ENCODE data around the gene ITPRIP. TPM values are rescaled to one million over a fixed set of nuclear protein-coding genes. Genes with fewer than 3 reads are reported as not detected.
A peak's percentile ranks its signal among the peaks of the same experiment; 100 is the strongest.

ITPRIP gene
- total and polyA plus RNA-seq, 8 donors = 1.8 to 7.1 (median 2.6) TPM

DNA sequence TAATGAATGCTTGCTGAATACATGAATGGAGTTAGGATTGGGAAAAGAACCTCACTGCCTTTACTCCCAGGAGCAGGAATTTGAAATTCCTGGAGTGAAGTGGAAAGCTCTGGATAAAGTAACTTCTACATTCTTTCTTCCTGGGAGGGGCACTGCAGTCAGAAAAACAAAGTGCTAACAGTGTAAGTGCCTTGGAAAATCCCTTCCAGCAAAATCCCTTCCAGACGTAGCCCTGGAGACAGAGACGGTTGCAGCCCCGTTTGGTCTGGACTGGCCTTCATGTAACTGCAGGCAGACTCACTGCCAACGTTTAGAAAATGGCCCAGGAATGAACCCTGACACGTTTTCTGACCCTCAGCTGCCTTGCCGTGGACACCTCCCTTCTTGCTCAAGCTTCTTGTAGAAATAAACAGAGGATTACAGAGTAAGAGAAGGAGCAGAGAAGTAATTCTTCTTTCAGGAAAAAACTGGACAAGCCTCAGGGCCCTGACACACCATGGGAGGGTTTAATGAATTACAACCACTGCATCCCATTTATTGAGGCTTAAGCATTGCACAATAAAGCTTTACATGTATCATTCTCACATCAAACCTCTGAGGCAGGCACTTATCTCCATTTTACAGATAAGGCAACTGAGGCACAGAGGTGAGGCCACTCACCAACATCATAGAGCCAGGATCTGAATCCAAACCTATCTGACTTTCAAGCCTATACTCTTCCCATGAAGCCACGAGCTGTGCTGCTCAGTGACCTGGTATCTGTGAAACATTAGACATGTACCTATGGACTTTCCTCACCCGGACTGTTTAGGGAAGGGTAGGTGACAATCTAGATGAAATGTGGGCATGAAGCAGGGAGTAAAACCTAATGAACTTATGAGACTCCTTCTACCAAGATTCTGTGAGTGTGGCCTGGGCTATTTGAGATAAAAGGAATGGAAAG is 7.8 kb downstream of the ITPRIP start:
- peaks cover 19 to 32% (median 20%) of the 10 kb centered on the region in 3 donors for H3K4me1 ChIP-seq
- 55 to 61% methylated on average over 8 of the region's 8 CpGs for WGBS, 2 donors
- no peaks in the 10 kb centered on the region for H3K27me3 ChIP-seq
- peak in 1 of 6 donors; percentile 29 for DNase-seq
- peak overlapping the region in 3 of 4 donors; percentile 12 to 47 (median 39) for H3K27ac ChIP-seq
- peak in 3 of 4 donors; percentile 27 to 33 (median 31) for ATAC-seq
- H3K9me3 ChIP-seq = no peaks in the 10 kb centered on the region
- intact Hi-C loops (cut with DNase I) = no loop called here
- H3K36me3 ChIP-seq = no peaks in the 10 kb centered on the region
- no peak for FAIRE-seq
- H3K4me3 ChIP-seq = no peak overlapping the region
- TF ChIP-seq, protein P1, sequence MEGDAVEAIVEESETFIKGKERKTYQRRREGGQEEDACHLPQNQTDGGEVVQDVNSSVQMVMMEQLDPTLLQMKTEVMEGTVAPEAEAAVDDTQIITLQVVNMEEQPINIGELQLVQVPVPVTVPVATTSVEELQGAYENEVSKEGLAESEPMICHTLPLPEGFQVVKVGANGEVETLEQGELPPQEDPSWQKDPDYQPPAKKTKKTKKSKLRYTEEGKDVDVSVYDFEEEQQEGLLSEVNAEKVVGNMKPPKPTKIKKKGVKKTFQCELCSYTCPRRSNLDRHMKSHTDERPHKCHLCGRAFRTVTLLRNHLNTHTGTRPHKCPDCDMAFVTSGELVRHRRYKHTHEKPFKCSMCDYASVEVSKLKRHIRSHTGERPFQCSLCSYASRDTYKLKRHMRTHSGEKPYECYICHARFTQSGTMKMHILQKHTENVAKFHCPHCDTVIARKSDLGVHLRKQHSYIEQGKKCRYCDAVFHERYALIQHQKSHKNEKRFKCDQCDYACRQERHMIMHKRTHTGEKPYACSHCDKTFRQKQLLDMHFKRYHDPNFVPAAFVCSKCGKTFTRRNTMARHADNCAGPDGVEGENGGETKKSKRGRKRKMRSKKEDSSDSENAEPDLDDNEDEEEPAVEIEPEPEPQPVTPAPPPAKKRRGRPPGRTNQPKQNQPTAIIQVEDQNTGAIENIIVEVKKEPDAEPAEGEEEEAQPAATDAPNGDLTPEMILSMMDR (IDR thresholded peaks at IDR 0.05) = no peak

- Histone ChIP-seq H3K4me1 (peaks cover 19 to 32% (median 20%) of the 10 kb centered on the region in 3 donors), H3K36me3 (no peaks in the 10 kb centered on the region), H3K27ac (peak overlapping the region in 2 of 4 donors; percentile 39 to 47), H3K9me3 (no peaks in the 10 kb centered on the region), H3K27me3 (no peaks in the 10 kb centered on the region), H3K4me3 (no peak overlapping the region)
- no peak for ATAC-seq
- DNase-seq = peak in 1 of 6 donors; percentile 2
- 77 to 78% methylated on average over 3 of the region's 3 CpGs for WGBS, 2 donors
- FAIRE-seq = no peak
- intact Hi-C loops (cut with DNase I) = no loop called here
- TF ChIP-seq, protein P1 (IDR thresholded peaks at IDR 0.05) = no peak
Observed at GRCh38 chr10:104329735-104330134, 8.5 kb downstream of the ITPRIP start.

DNA sequence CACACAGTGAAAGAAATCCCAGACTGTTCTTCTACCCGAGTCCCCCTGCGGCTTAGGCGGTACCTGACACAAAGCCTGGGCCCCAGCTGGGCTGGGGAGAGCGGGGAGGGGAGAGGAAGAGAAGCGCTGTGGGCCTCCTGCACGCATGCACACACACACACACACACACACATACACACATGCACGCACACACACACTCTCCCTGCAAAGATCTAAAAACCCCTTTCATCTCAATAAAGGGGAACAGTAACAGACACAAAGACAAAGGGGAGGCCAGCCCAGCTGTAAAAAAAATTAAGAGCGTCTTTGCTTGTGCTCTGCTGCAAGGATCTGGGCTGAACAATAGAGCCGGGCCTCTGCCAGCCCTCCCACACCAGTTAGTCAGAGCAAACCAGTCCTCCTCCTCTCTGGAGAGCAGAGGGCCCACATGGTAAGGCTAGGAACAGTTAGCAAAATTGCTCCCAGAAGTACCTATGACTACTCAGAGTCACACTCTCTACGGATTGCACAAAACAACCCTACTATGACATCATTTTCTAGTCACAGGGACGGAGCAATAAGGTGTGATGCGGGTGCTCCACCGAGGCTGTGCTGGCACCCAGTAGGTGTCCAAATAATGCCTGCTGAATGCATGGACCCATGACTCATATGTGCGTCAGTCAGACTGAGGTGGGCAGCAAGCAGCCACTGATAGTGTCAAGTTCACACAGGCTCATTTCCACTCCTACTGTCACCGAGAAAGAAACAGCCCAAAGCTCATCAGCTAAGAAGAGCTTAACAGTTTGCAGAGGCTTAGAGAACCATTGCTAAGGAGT is 9.2 kb downstream of the ITPRIP start:
- DNase-seq = no peak
- no peak overlapping the region for H3K4me3 ChIP-seq
- TF ChIP-seq, protein P1 (IDR thresholded peaks at IDR 0.05) = no peak
- 77 to 84% methylated on average over 15 of the region's 15 CpGs for WGBS, 2 donors
- intact Hi-C loops (cut with DNase I) = no loop called here
- no peaks in the 10 kb centered on the region for H3K36me3 ChIP-seq
- peak overlapping the region in 2 of 4 donors; percentile 47 to 60 for H3K27ac ChIP-seq
- no peak for FAIRE-seq
- no peaks in the 10 kb centered on the region for H3K9me3 ChIP-seq
- no peaks in the 10 kb centered on the region for H3K27me3 ChIP-seq
- peak in 3 of 4 donors; percentile 16 to 48 (median 23) for ATAC-seq
- peaks cover 19 to 32% (median 20%) of the 10 kb centered on the region in 3 donors for H3K4me1 ChIP-seq

DNA sequence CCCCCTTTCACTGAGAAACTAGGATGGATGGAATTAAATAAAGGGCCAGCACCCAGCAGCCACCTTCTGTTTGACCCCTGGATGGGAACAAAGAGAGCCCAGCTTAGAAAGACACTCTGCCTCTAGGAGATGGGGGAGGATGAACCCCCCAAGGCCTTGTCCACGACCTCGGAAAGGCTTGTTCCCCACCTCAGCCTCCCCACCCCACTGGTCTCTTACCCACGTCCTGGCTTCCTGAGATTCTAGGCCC is 9.7 kb downstream of the ITPRIP start:
- no peak for ATAC-seq
- peak overlapping the region in 2 of 4 donors; percentile 47 to 60 for H3K27ac ChIP-seq
- no peaks in the 10 kb centered on the region for H3K36me3 ChIP-seq
- peaks cover 19 to 32% (median 20%) of the 10 kb centered on the region in 3 donors for H3K4me1 ChIP-seq
- WGBS, 2 donors = 74 to 77% methylated on average over 3 of the region's 3 CpGs
- H3K4me3 ChIP-seq = no peak overlapping the region
- H3K27me3 ChIP-seq = no peaks in the 10 kb centered on the region
- no peak for FAIRE-seq
- no peak for DNase-seq
- intact Hi-C loops (cut with DNase I) = no loop called here
- no peaks in the 10 kb centered on the region for H3K9me3 ChIP-seq
- TF ChIP-seq, protein P1 (IDR thresholded peaks at IDR 0.05) = no peak
